WTC11 (cell line): Measurements from ENCODE around the gene ISG15. TPM values are rescaled to one million over a fixed set of nuclear protein-coding genes. Genes with fewer than 3 reads are reported as not detected.

Source experiments
- ATAC-seq: fragments of 200-7000 bp; cut with Tn5 transposase; 2 replicates; pipeline ENCODE4 v1.10.0; 2021; ENCODE audit warnings: mild to moderate bottlenecking, moderate library complexity
- CTCF ChIA-PET: fragments of 300-600 bp; sonication (Branson Sonifier 250); formaldehyde crosslinking; loops from one replicate; lab custom pipeline; 2021; ENCODE audit warnings: antibody characterized with exemption; lab: Charles Lee
- POLR2A ChIA-PET: fragments of 350-600 bp; sonication (Branson Sonifier 250); formaldehyde crosslinking; loops from one replicate; lab custom pipeline; 2021; ENCODE audit warnings: antibody characterized with exemption; lab: Charles Lee
- DNase-seq: peaks from one replicate; pipeline ENCODE4 v3.0.0; 2021; ENCODE audit warnings: low spot score
- H3K27ac Mint-ChIP-seq: 2 replicates; pipeline ENCODE4 v1.8.0; 2021; ENCODE audit warnings: mixed read lengths
- H3K27me3 Mint-ChIP-seq: 2 replicates; pipeline ENCODE4 v1.8.0; 2021; ENCODE audit warnings: low read depth, mild to moderate bottlenecking, moderate library complexity, mixed read lengths
- H3K36me3 Mint-ChIP-seq: 2 replicates; pipeline ENCODE4 v1.8.0; 2021; ENCODE audit warnings: mixed read lengths
- H3K4me1 Mint-ChIP-seq: 2 replicates; pipeline ENCODE4 v1.8.0; 2022; ENCODE audit warnings: mixed read lengths
- H3K4me3 Mint-ChIP-seq: 2 replicates; pipeline ENCODE4 v1.8.0; 2021; ENCODE audit warnings: mild to moderate bottlenecking, moderate library complexity, mixed read lengths
- H3K9me3 Mint-ChIP-seq: 2 replicates; pipeline ENCODE4 v1.8.0; 2021; ENCODE audit warnings: mixed read lengths
- AFF4 ChIP-seq: sonication (generic); formaldehyde crosslinking; IDR thresholded peaks from 2 replicates; pipeline ENCODE4 v1.8.1; 2023; ENCODE audit warnings: mild to moderate bottlenecking, missing genetic modification reagents, borderline replicate concordance
- ARID4B ChIP-seq: sonication (generic); formaldehyde crosslinking; IDR thresholded peaks from 2 replicates; pipeline ENCODE4 v1.8.0; 2023; ENCODE audit warnings: missing genetic modification reagents, mild to moderate bottlenecking, borderline replicate concordance
- ATF1 ChIP-seq: sonication (generic); formaldehyde crosslinking; IDR thresholded peaks from 2 replicates; pipeline ENCODE4 v1.8.1; 2023; ENCODE audit warnings: mild to moderate bottlenecking, moderate library complexity, missing genetic modification reagents
- CBFB ChIP-seq: sonication (generic); formaldehyde crosslinking; IDR thresholded peaks from 2 replicates; pipeline ENCODE4 v1.8.1; 2022; ENCODE audit warnings: mild to moderate bottlenecking, low read depth, missing genetic modification reagents
- E2F4 ChIP-seq: sonication (generic); formaldehyde crosslinking; IDR thresholded peaks from 2 replicates; pipeline ENCODE4 v1.8.1; 2022; ENCODE audit warnings: low read depth, mild to moderate bottlenecking, moderate library complexity, missing genetic modification reagents, borderline replicate concordance
- E2F5 ChIP-seq: sonication (generic); formaldehyde crosslinking; IDR thresholded peaks from 2 replicates; pipeline ENCODE4 v1.8.1; 2022; ENCODE audit warnings: mild to moderate bottlenecking, moderate library complexity, missing genetic modification reagents
- ELF4 ChIP-seq: sonication (generic); formaldehyde crosslinking; IDR thresholded peaks from 2 replicates; pipeline ENCODE4 v1.8.1; 2022; ENCODE audit warnings: low read depth, mild to moderate bottlenecking, moderate library complexity, missing genetic modification reagents
- ERG ChIP-seq: fragments of 250-450 bp; sonication (Bioruptor Pico); IDR thresholded peaks from 2 replicates; pipeline ENCODE4 v1.8.0; 2021; ENCODE audit warnings: mild to moderate bottlenecking
- NR3C1 ChIP-seq: sonication (generic); formaldehyde crosslinking; conservative IDR thresholded peaks from 2 replicates; pipeline ENCODE4 v1.8.1; 2023; ENCODE audit warnings: low read depth, mild to moderate bottlenecking, missing genetic modification reagents
- SMAD3 ChIP-seq: sonication (generic); formaldehyde crosslinking; IDR thresholded peaks from 2 replicates; pipeline ENCODE4 v1.8.0; 2022; ENCODE audit warnings: missing genetic modification reagents, mild to moderate bottlenecking, borderline replicate concordance
- TP53 ChIP-seq: sonication (generic); formaldehyde crosslinking; IDR thresholded peaks from 2 replicates; pipeline ENCODE4 v1.8.1; 2023; ENCODE audit warnings: mild to moderate bottlenecking, missing genetic modification reagents
- ZBTB43 ChIP-seq: sonication (generic); formaldehyde crosslinking; IDR thresholded peaks from 2 replicates; pipeline ENCODE4 v1.8.1; 2023; ENCODE audit warnings: mild to moderate bottlenecking, missing genetic modification reagents
- ZNF423 ChIP-seq: fragments of 250-450 bp; sonication (Bioruptor Pico); IDR thresholded peaks from 2 replicates; pipeline ENCODE4 v2.1.2; 2022; ENCODE audit warnings: mild to moderate bottlenecking, moderate library complexity
- ZNF671 ChIP-seq: fragments of 250-450 bp; sonication (Bioruptor Pico); IDR thresholded peaks from 2 replicates; pipeline ENCODE4 v1.8.0; 2021; ENCODE audit warnings: mild to moderate bottlenecking
- total RNA-seq: library from RNA; stranded (reverse); gene quantifications from 3 replicates; pipeline ENCODE4 v1.2.3, GENCODE V29; 2021

Gene ISG15
- total RNA-seq, 1 experiment from 2014 or later, result 29.5 TPM

GRCh38 chr1:1039145-1039910 is 26.0 kb downstream of the ISG15 start:
- Mint-ChIP-seq H3K27me3 (peaks cover 46% of the 10 kb centered on the region), H3K9me3 (no peaks in the 10 kb centered on the region), H3K27ac (no peak overlapping the region), H3K36me3 (peaks cover 7% of the 10 kb centered on the region; the same call in 1 of the 2 replicates), H3K4me1 (peaks cover 5% of the 10 kb centered on the region), H3K4me3 (peak overlapping the region; percentile 58; the same call in 1 of the 2 replicates)
- ATAC-seq (no peak), DNase-seq (no peak)
- TF ChIP-seq TP53 (CRISPR knock-in tag) (no peak), E2F5 (CRISPR knock-in tag) (no peak), E2F4 (CRISPR knock-in tag) (no peak), ERG (CRISPR knock-in tag) (no peak), SMAD3 (CRISPR knock-in tag) (no peak), ATF1 (CRISPR knock-in tag) (no peak), ELF4 (CRISPR knock-in tag) (no peak), ZBTB43 (CRISPR knock-in tag) (no peak)
- POLR2A ChIA-PET, result interaction anchor here (0.8 to 2.9 kb wide), 4 partner anchors 14 to 73 kb away, joined by 3 to 15 read pairs (median 4); partner anchors contain the start of gene PLEKHN1
- CTCF ChIA-PET, result interaction anchor here (1.0 to 4.0 kb wide), 12 partner anchors 15 to 266 kb away, joined by 3 to 35 read pairs (median 5); partner anchors contain the start of gene AGRN

- DNase-seq (peak; percentile 83), ATAC-seq (peak; percentile 85)
- Mint-ChIP-seq H3K36me3 (peaks cover 11% of the 10 kb centered on the region), H3K27me3 (peaks cover 41% of the 10 kb centered on the region), H3K27ac (no peak overlapping the region), H3K9me3 (no peaks in the 10 kb centered on the region), H3K4me3 (peak overlapping the region; percentile 58), H3K4me1 (peaks cover 5% of the 10 kb centered on the region)
- POLR2A ChIA-PET, result interaction anchor here (0.6 to 2.9 kb wide), 9 partner anchors 11 to 131 kb away, joined by 3 to 15 read pairs (median 3); partner anchors contain the start of genes HES4 and PLEKHN1
- TF ChIP-seq CBFB (CRISPR knock-in tag) (no peak), ELF4 (CRISPR knock-in tag) (no peak), NR3C1 (CRISPR knock-in tag) (no peak), AFF4 (CRISPR knock-in tag) (no peak), ZNF671 (CRISPR knock-in tag) (no peak), ARID4B (CRISPR knock-in tag) (no peak; the same call in 1 of the 2 replicates), ZNF423 (no peak)
- CTCF ChIA-PET, result interaction anchor here (0.7 to 4.0 kb wide), 26 partner anchors 8 to 265 kb away, joined by 3 to 35 read pairs (median 4); partner anchors contain the start of genes AGRN, ISG15 and TTLL10
Measured at GRCh38 chr1:1040004-1040991, 27.0 kb downstream of the ISG15 start.
